H1 (cell line): ENCODE measurements around the gene KIF1B. TPM values are rescaled to one million over a fixed set of nuclear protein-coding genes. Genes with fewer than 3 reads are reported as not detected.

Experiments used
- CTCF ChIA-PET: fragments of 300-600 bp; sonication (Branson Sonifier 250); formaldehyde crosslinking; loops from one replicate; lab custom pipeline; 2021; ENCODE audit not compliant: partially characterized antibody; lab: Charles Lee
- POLR2A ChIA-PET: fragments of 300-600 bp; sonication (Branson Sonifier 250); formaldehyde crosslinking; loops from one replicate; lab custom pipeline; 2021; ENCODE audit warnings: inconsistent platforms; ENCODE audit not compliant: partially characterized antibody; lab: Charles Lee
- DNase-seq, 2 experiments: peaks; one replicate each; pipeline versions ENCODE4 v3.0.0 to v3.0.0-alpha.2; 2010 to 2022; ENCODE audit warnings: low spot score in 2 of 2, low read depth in 1 of 2, mixed read lengths in 1 of 2
- FAIRE-seq: peaks from 2 replicates; lab custom pipeline; 2011; peaks lifted over from hg19 to GRCh38; lab: Jason Lieb, UNC
- H2AFZ ChIP-seq: 2 replicates; pipeline ENCODE4 v1.8.1; 2012; ENCODE audit warnings: low read length, inconsistent platforms
- H2AK5ac ChIP-seq: 2 replicates; pipeline ENCODE4 v1.6.1; 2013; ENCODE audit warnings: low read depth, low read length
- H2BK120ac ChIP-seq: replicated peaks from 2 replicates; pipeline ENCODE3; 2013; ENCODE audit warnings: low read depth, low read length, inconsistent platforms
- H2BK12ac ChIP-seq: 2 replicates; pipeline ENCODE4 v1.6.1; 2013; ENCODE audit warnings: low read depth, low read length
- H2BK15ac ChIP-seq: 2 replicates; pipeline ENCODE4 v1.6.1; 2013; ENCODE audit warnings: low read length
- H2BK20ac ChIP-seq: 2 replicates; pipeline ENCODE4 v1.6.1; 2013; ENCODE audit warnings: low read length
- H2BK5ac ChIP-seq: 2 replicates; pipeline ENCODE4 v1.6.1; 2013; ENCODE audit warnings: low read depth, low read length
- H3K14ac ChIP-seq: 2 replicates; pipeline ENCODE4 v1.6.1; 2013; ENCODE audit warnings: inconsistent platforms; ENCODE audit not compliant: insufficient read length
- H3K18ac ChIP-seq: 2 replicates; pipeline ENCODE4 v1.6.1; 2013; ENCODE audit warnings: low read length; ENCODE audit errors: extremely low read depth
- H3K23ac ChIP-seq: 2 replicates; pipeline ENCODE4 v1.6.1; 2013; ENCODE audit warnings: inconsistent platforms; ENCODE audit not compliant: insufficient read length
- H3K23me2 ChIP-seq: 2 replicates; pipeline ENCODE4 v1.6.1; 2013; ENCODE audit warnings: low read depth, low read length
- H3K27ac ChIP-seq: 2 replicates; pipeline ENCODE4 v1.6.1; 2011; ENCODE audit warnings: low read depth, low read length, inconsistent platforms
- H3K27me3 ChIP-seq, 4 experiments: replicated peaks in 1 of 4; 1 replicate in 1 of 4; 2 replicates in 3 of 4; pipeline versions ENCODE4 v1.6.1 to v1.8.1; 2011 to 2013; ENCODE audit warnings: low read length in 3 of 4, mild to moderate bottlenecking in 3 of 4, inconsistent platforms in 2 of 4, mixed read lengths in 2 of 4, moderate library complexity in 1 of 4; ENCODE audit not compliant: control insufficient read depth in 3 of 4, insufficient read depth in 3 of 4; ENCODE audit errors: extremely low read depth in 1 of 4
- H3K36me3 ChIP-seq, 4 experiments: 2 replicates each; pipeline versions ENCODE4 v1.6.1 to v1.8.1; 2011 to 2013; ENCODE audit warnings: mild to moderate bottlenecking in 4 of 4, low read length in 3 of 4, moderate library complexity in 2 of 4, control low read depth in 1 of 4, inconsistent platforms in 1 of 4; ENCODE audit not compliant: insufficient read depth in 4 of 4, control insufficient read depth in 2 of 4
- H3K4ac ChIP-seq: replicated peaks from 2 replicates; pipeline ENCODE3; 2013; ENCODE audit warnings: low read length, low read depth, mixed read lengths, inconsistent platforms; ENCODE audit not compliant: insufficient read length
- H3K4me1 ChIP-seq, 4 experiments: replicated peaks in 1 of 4; 1 replicate in 1 of 4; 2 replicates in 3 of 4; pipeline versions ENCODE4 v1.6.1 to v1.8.1; 2011 to 2013; ENCODE audit warnings: low read length in 3 of 4, inconsistent platforms in 2 of 4, mixed read lengths in 1 of 4; ENCODE audit not compliant: insufficient read depth in 4 of 4, control insufficient read depth in 3 of 4
- H3K4me2 ChIP-seq, 2 experiments: 2 replicates each; pipeline versions ENCODE4 v1.6.1 to v1.8.1; 2011 to 2013; ENCODE audit warnings: low read depth in 2 of 2, low read length in 2 of 2, control low read depth in 1 of 2, inconsistent platforms in 1 of 2, mild to moderate bottlenecking in 1 of 2; ENCODE audit not compliant: insufficient read depth in 1 of 2
- H3K4me3 ChIP-seq, 4 experiments: fragments of 200-600, 300-600 bp in 1 of 4; sonication (generic), shearing (Covaris generic), sonication (Bioruptor Twin) in 1 of 4; 2 replicates each; pipeline versions ENCODE4 v1.5.1 to v1.8.1; 2011 to 2016; ENCODE audit warnings: low read length in 4 of 4, low read depth in 3 of 4, control low read depth in 2 of 4, inconsistent platforms in 2 of 4, mild to moderate bottlenecking in 2 of 4, mixed read lengths in 1 of 4, moderate library complexity in 1 of 4; ENCODE audit not compliant: insufficient read depth in 2 of 4; ENCODE audit errors: extremely low read depth in 1 of 4
- H3K56ac ChIP-seq: replicated peaks from 2 replicates; pipeline ENCODE3; 2013; ENCODE audit warnings: low read depth, mild to moderate bottlenecking, mixed read lengths, low read length, inconsistent platforms; ENCODE audit not compliant: insufficient read length
- H3K79me1 ChIP-seq: 2 replicates; pipeline ENCODE4 v1.6.1; 2013; ENCODE audit warnings: low read depth, low read length, control low read depth
- H3K79me2 ChIP-seq, 2 experiments: 2 replicates each; pipeline versions ENCODE4 v1.6.1 to v1.8.1; 2012 to 2013; ENCODE audit warnings: low read length in 2 of 2, mild to moderate bottlenecking in 2 of 2, inconsistent platforms in 1 of 2; ENCODE audit not compliant: insufficient read depth in 2 of 2, control insufficient read depth in 1 of 2
- H3K9ac ChIP-seq, 4 experiments: replicated peaks in 1 of 4; 1 replicate in 1 of 4; 2 replicates in 3 of 4; pipeline versions ENCODE4 v1.6.1 to v1.8.1; 2011 to 2013; ENCODE audit warnings: low read depth in 3 of 4, low read length in 3 of 4, control low read depth in 2 of 4, mild to moderate bottlenecking in 2 of 4, moderate library complexity in 2 of 4, inconsistent platforms in 1 of 4; ENCODE audit errors: extremely low read depth in 1 of 4
- H3K9me3 ChIP-seq, 2 experiments: 2 replicates each; pipeline versions ENCODE4 v1.6.1 to v1.8.1; 2012 to 2013; ENCODE audit warnings: mild to moderate bottlenecking in 2 of 2, moderate library complexity in 2 of 2, control low read depth in 1 of 2, inconsistent platforms in 1 of 2, low read depth in 1 of 2, low read length in 1 of 2, mixed read lengths in 1 of 2; ENCODE audit not compliant: insufficient read depth in 2 of 2
- H4K20me1 ChIP-seq, 2 experiments: replicated peaks in 1 of 2; 2 replicates each; pipeline versions ENCODE3 to v1.8.1; 2011 to 2013; ENCODE audit warnings: inconsistent platforms in 2 of 2, low read length in 2 of 2, mild to moderate bottlenecking in 1 of 2; ENCODE audit not compliant: insufficient read depth in 2 of 2, control insufficient read depth in 1 of 2
- H4K5ac ChIP-seq: 2 replicates; pipeline ENCODE4 v1.6.1; 2013; ENCODE audit warnings: low read length, low read depth, mixed read lengths, inconsistent platforms; ENCODE audit not compliant: insufficient read length
- H4K8ac ChIP-seq: 2 replicates; pipeline ENCODE4 v1.8.0; 2013; ENCODE audit warnings: mild to moderate bottlenecking, moderate library complexity, low read length, inconsistent platforms; ENCODE audit not compliant: insufficient read depth; ENCODE audit errors: extremely low read depth
- H4K91ac ChIP-seq: replicated peaks from 2 replicates; pipeline ENCODE3; 2013; ENCODE audit warnings: low read length, mixed read lengths, inconsistent platforms; ENCODE audit not compliant: insufficient read length
- EP300 ChIP-seq, 2 experiments: IDR thresholded peaks; 1 replicate in 1 of 2; 2 replicates in 1 of 2; pipeline ENCODE4 v1.6.1; 2011 to 2012; ENCODE audit warnings: low read depth in 2 of 2, low read length in 2 of 2, mild to moderate bottlenecking in 2 of 2, borderline replicate concordance in 1 of 2, inconsistent platforms in 1 of 2, moderate library complexity in 1 of 2
- JUND ChIP-seq: IDR thresholded peaks from 2 replicates; pipeline ENCODE4 v1.6.1; 2011; ENCODE audit warnings: mild to moderate bottlenecking, improper control_type of control experiment, low read length
- MAFK ChIP-seq: IDR thresholded peaks from 2 replicates; pipeline ENCODE4 v1.6.1; 2012; ENCODE audit warnings: low read depth, mild to moderate bottlenecking, improper control_type of control experiment, low read length
- RXRA ChIP-seq: IDR thresholded peaks from 2 replicates; pipeline ENCODE4 v1.6.1; 2011; ENCODE audit warnings: low read depth, mild to moderate bottlenecking, low read length, moderate library complexity; ENCODE audit not compliant: insufficient read depth
- SP1 ChIP-seq: IDR thresholded peaks from 2 replicates; pipeline ENCODE4 v1.6.1; 2011; ENCODE audit warnings: low read depth, low read length
- SRF ChIP-seq: IDR thresholded peaks from 2 replicates; pipeline ENCODE4 v1.6.1; 2011; ENCODE audit warnings: mild to moderate bottlenecking, low read depth, low read length, moderate library complexity
- TAF1 ChIP-seq: IDR thresholded peaks from 2 replicates; pipeline ENCODE4 v1.6.1; 2011; ENCODE audit warnings: mild to moderate bottlenecking, low read depth, low read length
- WGBS, 2 experiments: shearing (Covaris generic) in 1 of 2; methylation state at CpG; one replicate each; pipeline versions ENCODE4 v1.1.6 to v1.1.7; 2013 to 2015; ENCODE audit warnings: low lambda C conversion rate in 2 of 2, mixed read lengths in 2 of 2, inconsistent platforms in 1 of 2, low coverage in 1 of 2, missing lambda C conversion rate in 1 of 2; ENCODE audit not compliant: insufficient replicate concordance in 2 of 2, insufficient coverage in 1 of 2, insufficient read length in 1 of 2; ENCODE audit errors: extremely low coverage in 1 of 2, missing lambda C conversion rate in 1 of 2; 5-methylcytosine and 5-hydroxymethylcytosine counted together
- polyA plus RNA-seq, 7 experiments: library from polyadenylated mRNA; depleted of rRNA in 3 of 7; stranded (reverse) in 5 of 7; unstranded in 2 of 7; fragments of >200 nt in 5 of 7; fragments of 200-250 nt in 2 of 7; gene quantifications; 1 replicate in 5 of 7; 2 replicates in 1 of 7; 4 replicates in 1 of 7; pipeline versions ENCODE4 v1.2.1 to v1.2.3, GENCODE V29; 2011 to 2013; ENCODE audit warnings: missing spikeins in 2 of 7, mixed read lengths in 2 of 7
- total RNA-seq: library from RNA; stranded (reverse); fragmentation: NEBNext Ultra II Directional; extraction: Animal tissue kit (Norgen Biotek cat#: 25700); gene quantifications from 2 replicates; pipeline ENCODE4 v1.2.1, GENCODE V29; 2021
- TF ChIP-seq, protein P1 (sequence below): IDR thresholded peaks from 2 replicates; pipeline ENCODE4 v1.6.1; 2011; ENCODE audit warnings: low read depth, mild to moderate bottlenecking, low read length; ENCODE audit not compliant: insufficient read depth

Gene KIF1B
- total and polyA plus RNA-seq, 2 of the 8 experiments (the other 6 are each of a cell fraction or from before 2014, with no cell fraction given), result 39.1 to 74.2 TPM

DNA sequence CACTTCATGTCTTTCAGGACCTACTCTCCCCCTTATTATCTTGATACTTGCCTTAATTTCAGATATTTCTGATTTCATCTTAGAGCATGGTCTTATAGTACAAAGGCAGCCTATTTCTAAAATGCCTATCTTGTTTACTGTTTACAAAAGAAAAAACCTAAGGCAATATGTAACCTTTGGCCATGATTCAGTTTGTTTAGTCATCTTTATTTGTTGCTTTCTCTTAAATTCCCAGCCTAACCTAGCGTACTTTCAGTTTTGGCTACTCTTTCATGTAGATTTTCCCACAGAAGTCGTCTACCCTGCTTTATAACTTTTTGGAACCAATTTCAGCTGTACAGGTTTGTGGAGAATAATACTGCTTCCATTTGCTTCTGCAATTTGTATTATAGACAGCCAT lies 81.8 kb downstream of the KIF1B start:
- TF ChIP-seq MAFK (no peak), TAF1 (no peak), EP300 (IDR thresholded peaks at IDR 0.05; ENCODE audit: borderline replicate concordance in 1 of 2, low read depth in 2 of 2, low read length in 2 of 2) (no peak), JUND (no peak), SRF (no peak), SP1 (no peak), RXRA (no peak)
- TF ChIP-seq, protein P1, sequence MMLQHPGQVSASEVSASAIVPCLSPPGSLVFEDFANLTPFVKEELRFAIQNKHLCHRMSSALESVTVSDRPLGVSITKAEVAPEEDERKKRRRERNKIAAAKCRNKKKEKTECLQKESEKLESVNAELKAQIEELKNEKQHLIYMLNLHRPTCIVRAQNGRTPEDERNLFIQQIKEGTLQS, result no peak
- no peak overlapping the region for H3K14ac ChIP-seq
- FAIRE-seq, result no peak
- H3K79me2 ChIP-seq, result no peaks in the 10 kb centered on the region; a peak in 1 of 4 replicates
- no peak overlapping the region for H3K27ac ChIP-seq
- no peak overlapping the region for H2BK12ac ChIP-seq
- no peak overlapping the region for H4K8ac ChIP-seq
- no peaks in the 10 kb centered on the region for H3K9me3 ChIP-seq
- no peaks in the 10 kb centered on the region for H3K27me3 ChIP-seq
- no peak overlapping the region for H3K4me3 ChIP-seq
- CTCF ChIA-PET, result no interaction called here
- H3K4ac ChIP-seq, result no peak overlapping the region
- H3K4me1 ChIP-seq, result no peaks in the 10 kb centered on the region
- peaks cover 9 to 49% (median 27%) of the 10 kb centered on the region in 4 experiments; a peak in 7 of 8 replicates for H3K36me3 ChIP-seq
- no peak overlapping the region for H2BK5ac ChIP-seq
- no peak overlapping the region for H3K23ac ChIP-seq
- POLR2A ChIA-PET, result no interaction called here
- H3K23me2 ChIP-seq, result no peaks in the 10 kb centered on the region
- no peak overlapping the region for H3K18ac ChIP-seq
- no peak overlapping the region for H2BK15ac ChIP-seq
- no peak overlapping the region for H3K9ac ChIP-seq
- no peak overlapping the region for H4K91ac ChIP-seq
- H3K56ac ChIP-seq, result no peak overlapping the region
- H3K4me2 ChIP-seq, result no peak overlapping the region
- H4K20me1 ChIP-seq, result no peaks in the 10 kb centered on the region
- WGBS, 2 experiments, result 83% methylated on average over 2 of the region's 2 CpGs; no CpG with 5 or more reads in 1 of the 2 experiments
- H2AK5ac ChIP-seq, result no peak overlapping the region
- no peak overlapping the region for H2BK20ac ChIP-seq
- H2AFZ ChIP-seq, result no peak overlapping the region
- no peaks in the 10 kb centered on the region for H3K79me1 ChIP-seq
- DNase-seq, result no peak
- H4K5ac ChIP-seq, result no peak overlapping the region
- no peak overlapping the region for H2BK120ac ChIP-seq
